Measurements from ENCODE around the gene E2F7.
"Not testable (repeated sequence)": the region's sequence is repeated elsewhere in the genome, so short reads cannot be mapped to it uniquely, and the experiment has no call there.

Gene E2F7

DNA sequence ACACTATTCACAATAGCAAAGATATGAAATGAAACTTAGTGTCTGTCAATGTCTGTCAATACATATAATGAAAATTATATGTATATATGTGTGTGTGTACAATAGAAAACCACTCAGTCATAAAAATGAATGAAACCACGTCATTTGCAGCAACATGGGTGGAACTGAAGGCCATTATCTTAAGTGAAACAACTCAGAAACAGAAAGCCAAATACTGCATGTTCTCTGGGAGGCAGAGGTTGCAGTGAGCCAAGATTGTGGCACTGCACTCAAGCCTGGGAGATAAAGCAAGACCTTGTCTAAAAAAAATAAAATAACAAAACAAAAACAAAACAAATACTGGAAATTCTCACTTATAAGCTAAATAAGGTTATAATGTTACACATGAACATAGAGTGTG lies 16.7 kb upstream of the E2F7 start:
- DNase-seq (ENCODE audit: low spot score in 2 of 2): no peak
- Mint-ChIP-seq H3K27ac (no peak overlapping the region), H3K4me1 (no peaks in the 10 kb centered on the region), H3K4me3 (no peak overlapping the region), H3K9me3 (peaks cover 3% of the 10 kb centered on the region), H3K36me3 (no peaks in the 10 kb centered on the region), H3K27me3 (peaks cover 10% of the 10 kb centered on the region)
- no peak for ATAC-seq (ENCODE audit: low read depth)

DNA sequence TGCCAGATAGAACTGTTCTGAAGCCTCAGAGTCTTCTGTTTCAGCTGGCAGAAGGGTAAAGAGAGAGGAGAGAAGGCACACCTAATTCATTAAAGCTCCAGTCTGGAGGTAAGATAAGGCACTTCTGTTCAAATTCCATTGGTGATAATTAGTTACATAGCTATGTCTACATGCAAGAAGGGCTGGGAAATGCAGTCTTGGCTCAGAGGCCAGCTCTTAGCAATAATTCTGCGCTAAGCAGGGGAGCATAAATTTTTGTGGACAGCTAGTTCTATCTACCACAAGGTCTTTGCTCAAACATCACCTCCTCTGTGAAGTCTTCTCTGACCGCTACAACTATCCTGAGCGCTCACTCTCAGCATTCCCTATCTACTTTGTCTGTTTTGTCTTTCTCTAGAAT lies 14.3 kb upstream of the E2F7 start:
- no peak for ATAC-seq (ENCODE audit: low read depth)
- H3K4me3 Mint-ChIP-seq: no peak overlapping the region
- no peak overlapping the region for H3K27ac Mint-ChIP-seq
- H3K4me1 Mint-ChIP-seq: no peaks in the 10 kb centered on the region
- H3K36me3 Mint-ChIP-seq: no peaks in the 10 kb centered on the region
- H3K9me3 Mint-ChIP-seq: peaks cover 2% of the 10 kb centered on the region
- peaks cover 17% of the 10 kb centered on the region for H3K27me3 Mint-ChIP-seq
- no peak for DNase-seq (ENCODE audit: low spot score in 2 of 2)

DNA sequence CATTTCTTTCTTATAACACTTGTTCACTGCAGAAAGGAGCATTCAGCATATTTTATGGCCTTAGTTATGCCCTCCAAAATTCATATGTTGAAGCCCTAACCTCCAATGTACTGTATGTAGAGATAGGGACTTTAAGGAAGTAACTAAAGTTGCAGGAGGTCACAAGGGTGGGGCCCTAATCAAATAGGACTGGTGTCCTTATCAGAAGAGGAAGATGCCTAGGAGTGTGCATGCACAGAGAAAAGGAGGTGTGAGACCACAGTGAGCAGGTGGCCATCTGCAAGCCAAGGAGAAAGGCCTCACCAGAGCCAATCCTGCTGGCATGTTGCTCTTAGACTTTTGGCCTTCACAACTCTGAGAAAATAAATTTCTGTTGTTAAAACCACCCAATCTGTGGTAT lies 12.9 kb upstream of the E2F7 start:
- ATAC-seq (ENCODE audit: low read depth) (no peak), DNase-seq (ENCODE audit: low spot score in 2 of 2) (no peak)
- H3K4me1 Mint-ChIP-seq: no peaks in the 10 kb centered on the region
- H3K36me3 Mint-ChIP-seq: no peaks in the 10 kb centered on the region
- no peak overlapping the region for H3K4me3 Mint-ChIP-seq
- H3K27ac Mint-ChIP-seq: no peak overlapping the region
- H3K9me3 Mint-ChIP-seq: peaks cover 2% of the 10 kb centered on the region
- H3K27me3 Mint-ChIP-seq: peaks cover 17% of the 10 kb centered on the region

DNA sequence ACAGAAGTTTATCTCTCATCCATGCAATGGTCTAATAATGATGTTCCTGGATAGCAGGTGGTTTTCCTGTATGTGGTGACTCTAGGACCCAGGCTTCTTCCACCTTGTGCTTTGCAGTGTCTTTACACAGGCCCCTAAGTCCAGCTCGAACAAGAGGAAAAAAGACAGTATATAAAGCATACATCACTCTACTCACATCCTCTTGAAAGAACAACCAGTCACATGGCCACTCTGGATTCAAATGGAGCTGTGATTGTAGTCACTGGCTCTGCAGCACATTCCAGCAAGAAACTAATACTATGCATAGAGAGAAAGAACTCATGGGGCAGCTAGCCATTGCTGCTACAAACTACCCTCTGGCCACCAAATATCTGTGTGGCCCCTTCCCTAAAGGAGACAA lies 11.5 kb upstream of the E2F7 start:
- Mint-ChIP-seq H3K4me3 (no peak overlapping the region), H3K9me3 (peaks cover 2% of the 10 kb centered on the region), H3K27me3 (peaks cover 17% of the 10 kb centered on the region), H3K36me3 (no peaks in the 10 kb centered on the region), H3K4me1 (no peaks in the 10 kb centered on the region), H3K27ac (no peak overlapping the region)
- DNase-seq (ENCODE audit: low spot score in 2 of 2) (no peak), ATAC-seq (ENCODE audit: low read depth) (no peak)

DNA sequence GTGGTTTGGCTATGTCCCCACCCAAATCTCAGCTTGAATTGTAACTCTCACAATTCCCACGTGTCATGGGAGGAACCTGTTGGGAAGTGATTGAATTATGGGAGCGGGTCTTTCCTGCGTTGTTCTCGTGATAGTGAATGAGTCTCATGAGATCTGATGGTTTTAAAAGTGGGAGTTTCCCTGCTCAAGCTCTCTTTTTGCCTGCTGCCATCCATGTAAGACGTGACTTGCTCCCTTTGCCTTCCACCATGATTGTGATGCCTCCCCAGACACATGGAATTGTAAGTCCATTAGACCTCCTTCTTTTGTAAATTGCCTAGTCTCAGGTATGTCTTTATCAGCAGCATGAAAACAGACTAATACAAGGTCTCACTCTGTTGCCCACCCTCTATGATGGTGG lies 8.5 kb upstream of the E2F7 start:
- not testable (repeated sequence) for H3K9me3 Mint-ChIP-seq; H3K27ac Mint-ChIP-seq; H3K4me3 Mint-ChIP-seq; ATAC-seq (ENCODE audit: low read depth); H3K4me1 Mint-ChIP-seq; H3K36me3 Mint-ChIP-seq; DNase-seq (ENCODE audit: low spot score in 2 of 2)
- peaks cover 10% of the 10 kb centered on the region for H3K27me3 Mint-ChIP-seq

DNA sequence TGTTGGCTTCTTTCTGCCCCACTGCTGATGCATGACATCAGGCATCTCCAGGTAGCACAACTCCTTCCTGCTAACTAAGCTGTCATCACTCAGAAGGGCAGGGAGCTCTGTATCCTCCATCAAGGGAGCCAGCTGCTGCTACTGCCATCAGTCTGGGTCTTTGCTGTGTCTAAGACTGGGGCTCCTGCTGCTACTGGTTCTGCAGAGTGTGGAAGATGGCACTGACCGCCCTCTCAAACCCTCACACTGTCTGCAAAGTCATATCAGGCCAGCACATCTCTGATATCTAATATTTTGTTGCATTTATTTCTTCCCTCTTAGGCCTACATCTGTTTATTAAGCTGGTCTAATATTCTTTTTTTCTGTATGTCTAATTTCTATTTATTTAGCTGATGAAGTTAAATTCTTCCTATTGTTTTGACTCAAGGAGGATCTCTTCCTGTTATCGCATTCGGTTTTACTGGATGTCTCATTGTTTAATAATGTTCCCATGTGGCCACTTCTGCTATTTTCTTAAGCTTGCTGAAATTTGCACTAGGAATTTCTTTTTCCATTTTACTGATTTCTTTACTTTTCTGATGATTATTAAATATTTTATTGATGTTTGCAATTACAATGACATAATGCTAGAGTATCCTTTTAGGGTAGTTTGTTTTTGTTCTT lies 7.6 kb upstream of the E2F7 start:
- Mint-ChIP-seq H3K4me1 (no peaks in the 10 kb centered on the region), H3K27me3 (peaks cover 8% of the 10 kb centered on the region), H3K27ac (no peak overlapping the region), H3K36me3 (no peaks in the 10 kb centered on the region), H3K9me3 (no peaks in the 10 kb centered on the region), H3K4me3 (no peak overlapping the region)
- DNase-seq (ENCODE audit: low spot score in 2 of 2) (no peak), ATAC-seq (ENCODE audit: low read depth) (no peak)

DNA sequence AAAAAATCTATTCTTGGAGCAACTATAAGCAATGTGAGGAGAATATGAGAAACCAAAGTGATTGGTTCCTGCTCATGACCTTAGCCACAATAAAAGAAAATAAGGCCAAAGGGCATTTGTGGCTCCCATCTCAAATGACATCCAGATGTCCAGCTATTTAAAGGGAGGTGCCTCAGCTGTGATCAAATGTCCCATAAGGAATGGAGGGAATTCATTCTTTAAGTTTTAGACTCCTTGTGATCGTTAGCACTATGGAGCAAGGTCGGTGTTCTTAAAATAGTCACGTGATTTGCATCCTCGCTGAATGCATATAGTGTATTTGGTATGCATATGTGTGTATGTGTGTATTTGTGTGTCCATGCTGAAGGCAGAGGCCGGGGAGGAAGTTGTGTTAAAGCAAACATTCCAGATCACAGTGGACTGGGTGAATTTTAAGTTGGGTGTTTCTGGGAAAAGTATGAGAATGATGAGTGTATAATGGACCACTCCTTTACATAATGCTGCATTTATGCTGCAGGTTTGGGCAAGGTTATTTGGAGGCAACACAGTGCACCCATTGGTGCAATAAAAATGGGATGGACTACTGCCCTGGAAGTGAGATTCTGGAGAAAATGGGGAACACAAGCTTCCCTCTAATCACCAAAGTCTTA lies 5.6 kb upstream of the E2F7 start:
- no peaks in the 10 kb centered on the region for H3K4me1 Mint-ChIP-seq
- ATAC-seq (ENCODE audit: low read depth) (no peak), DNase-seq (ENCODE audit: low spot score in 2 of 2) (no peak)
- no peaks in the 10 kb centered on the region for H3K27me3 Mint-ChIP-seq
- no peaks in the 10 kb centered on the region for H3K9me3 Mint-ChIP-seq
- H3K4me3 Mint-ChIP-seq: no peak overlapping the region
- H3K36me3 Mint-ChIP-seq: no peaks in the 10 kb centered on the region
- no peak overlapping the region for H3K27ac Mint-ChIP-seq

DNA sequence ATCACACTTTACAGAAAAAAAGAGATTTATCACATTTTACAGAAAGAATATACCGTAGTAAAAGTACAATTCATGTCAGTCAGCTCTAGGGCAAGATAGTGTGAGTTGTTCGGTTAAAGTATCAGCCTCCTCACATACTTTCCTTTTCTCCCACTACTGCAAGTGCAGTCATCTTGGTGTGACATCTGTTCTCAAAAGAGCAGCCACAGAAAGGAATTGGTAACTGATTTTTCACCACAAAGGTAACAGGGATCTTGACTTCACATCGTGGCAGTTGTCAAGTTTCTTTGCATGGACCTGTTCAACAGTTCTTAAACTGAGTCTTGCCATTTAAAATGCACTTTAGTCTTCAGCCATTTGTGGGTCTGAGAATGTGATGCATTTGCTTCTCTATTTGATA lies 5.0 kb upstream of the E2F7 start:
- no peak overlapping the region for H3K4me3 Mint-ChIP-seq
- H3K36me3 Mint-ChIP-seq: no peaks in the 10 kb centered on the region
- H3K9me3 Mint-ChIP-seq: no peaks in the 10 kb centered on the region

DNA sequence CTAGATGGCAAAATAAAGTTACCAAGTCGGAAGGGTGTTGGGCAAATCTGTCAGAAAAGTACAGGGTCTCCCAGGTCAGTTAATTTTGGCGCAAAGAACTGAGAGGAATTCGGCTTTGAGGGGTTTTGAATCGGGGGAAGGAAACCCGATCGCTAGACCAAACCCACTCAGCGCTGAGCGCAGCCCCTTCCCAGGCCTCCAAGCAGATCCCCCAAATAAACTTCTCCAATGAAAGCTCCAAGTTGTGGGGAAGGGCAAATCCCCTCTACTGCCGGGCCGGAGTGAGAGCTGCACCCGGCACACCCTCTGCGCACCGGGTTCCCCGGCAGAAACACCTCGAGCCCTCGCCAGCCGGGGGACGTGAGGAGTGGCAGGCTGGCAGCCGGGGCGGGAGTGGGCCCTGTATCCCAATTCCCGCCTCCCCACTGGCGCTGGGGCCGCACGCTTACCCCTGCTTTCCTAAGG lies 441 bp downstream of the E2F7 start:
- DNase-seq (ENCODE audit: low spot score in 2 of 2) (peak in 1 of 2 donors; percentile 17), ATAC-seq (ENCODE audit: low read depth) (peak; percentile 26)
- peaks cover 15% of the 10 kb centered on the region for H3K27me3 Mint-ChIP-seq
- H3K36me3 Mint-ChIP-seq: no peaks in the 10 kb centered on the region
- H3K4me3 Mint-ChIP-seq: peak overlapping the region; percentile 79
- H3K9me3 Mint-ChIP-seq: no peaks in the 10 kb centered on the region
- H3K27ac Mint-ChIP-seq: no peak overlapping the region
- H3K4me1 Mint-ChIP-seq: peaks cover 27% of the 10 kb centered on the region

More for the DNA sequence above, 5.0 kb upstream of the E2F7 start:
- DNase-seq (ENCODE audit: low spot score in 2 of 2) (no peak), ATAC-seq (ENCODE audit: low read depth) (no peak)
- H3K4me1 Mint-ChIP-seq: no peaks in the 10 kb centered on the region
- no peak overlapping the region for H3K27ac Mint-ChIP-seq
- no peaks in the 10 kb centered on the region for H3K27me3 Mint-ChIP-seq

DNA sequence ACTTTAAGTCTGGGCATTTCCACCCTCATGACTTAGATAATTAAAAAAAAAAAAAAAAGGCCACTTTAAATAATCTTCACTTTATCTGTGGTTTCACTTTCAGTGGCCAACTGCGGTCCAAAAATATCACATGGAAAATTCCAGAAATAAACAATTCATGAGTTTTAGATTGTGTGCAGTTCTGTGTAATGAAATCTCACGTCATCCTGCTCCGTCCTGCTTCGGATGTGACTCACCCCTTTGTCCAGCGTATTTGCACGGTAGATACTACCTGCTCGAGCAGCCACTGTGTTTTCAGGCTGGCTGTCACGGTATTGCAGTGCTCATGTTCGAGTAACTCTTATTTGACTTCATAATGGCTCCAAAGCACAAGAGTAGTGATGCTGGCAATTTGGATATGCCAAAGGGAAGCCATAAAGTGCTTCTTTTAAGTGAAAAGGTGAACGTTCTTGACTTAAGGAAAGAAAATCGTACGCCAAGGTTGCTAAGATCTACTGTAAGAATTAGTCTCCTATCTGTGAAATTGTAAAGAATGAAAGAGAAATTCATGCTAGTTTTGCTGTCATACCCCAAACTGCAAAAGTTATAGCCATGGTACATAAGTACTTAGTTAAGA lies 2.4 kb downstream of the E2F7 start:
- Mint-ChIP-seq H3K4me1 (peaks cover 28% of the 10 kb centered on the region), H3K27ac (no peak overlapping the region), H3K9me3 (no peaks in the 10 kb centered on the region), H3K36me3 (no peaks in the 10 kb centered on the region), H3K4me3 (peak overlapping the region; percentile 81), H3K27me3 (peaks cover 15% of the 10 kb centered on the region)
- ATAC-seq (ENCODE audit: low read depth): no peak
- DNase-seq (ENCODE audit: low spot score in 2 of 2): peak in 1 of 2 donors; percentile 14

DNA sequence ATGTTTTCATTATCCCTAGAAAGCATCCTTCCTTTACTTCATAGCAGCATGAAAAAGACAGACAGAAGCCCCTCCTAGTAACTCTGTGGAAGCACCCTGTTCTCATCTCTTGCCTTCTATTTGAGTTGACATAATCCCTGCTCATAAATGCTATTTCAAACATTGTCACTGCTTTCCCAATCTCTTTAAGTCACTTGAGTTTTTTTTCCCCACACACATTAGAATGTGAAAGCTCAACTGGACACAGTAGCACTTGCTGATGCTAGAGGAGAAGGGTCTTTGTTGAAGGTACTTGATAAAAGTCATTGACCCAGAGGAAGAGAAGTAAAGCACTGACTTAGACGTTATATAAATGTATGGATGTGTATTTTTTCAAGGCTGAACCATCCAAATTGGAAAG lies 3.0 kb downstream of the E2F7 start:
- Mint-ChIP-seq H3K4me1 (peaks cover 28% of the 10 kb centered on the region), H3K27ac (no peak overlapping the region), H3K36me3 (no peaks in the 10 kb centered on the region), H3K9me3 (no peaks in the 10 kb centered on the region), H3K4me3 (peak overlapping the region; percentile 28), H3K27me3 (peaks cover 15% of the 10 kb centered on the region)
- DNase-seq (ENCODE audit: low spot score in 2 of 2) (no peak), ATAC-seq (ENCODE audit: low read depth) (no peak)

DNA sequence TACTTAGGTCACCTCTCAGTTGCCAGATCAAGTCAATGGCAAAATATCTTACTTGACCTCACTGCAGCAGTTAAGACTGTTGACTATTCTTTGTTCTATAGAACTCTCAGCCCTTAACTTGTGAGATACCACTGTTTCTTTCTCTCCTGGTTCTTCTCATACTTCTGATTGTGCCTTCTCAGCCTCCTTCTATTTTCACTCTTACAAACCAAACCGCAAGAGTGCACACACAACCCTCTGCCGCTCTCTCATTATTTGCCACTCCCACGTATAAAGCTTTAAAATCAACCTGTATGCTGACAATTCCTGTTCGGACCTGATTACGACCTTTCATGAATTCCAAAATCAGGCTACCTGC lies 4.5 kb downstream of the E2F7 start:
- no peak for DNase-seq (ENCODE audit: low spot score in 2 of 2)
- H3K27ac Mint-ChIP-seq: no peak overlapping the region
- ATAC-seq (ENCODE audit: low read depth): no peak
- peaks cover 15% of the 10 kb centered on the region for H3K27me3 Mint-ChIP-seq
- peaks cover 28% of the 10 kb centered on the region for H3K4me1 Mint-ChIP-seq
- no peaks in the 10 kb centered on the region for H3K9me3 Mint-ChIP-seq
- H3K4me3 Mint-ChIP-seq: no peak overlapping the region
- H3K36me3 Mint-ChIP-seq: no peaks in the 10 kb centered on the region

DNA sequence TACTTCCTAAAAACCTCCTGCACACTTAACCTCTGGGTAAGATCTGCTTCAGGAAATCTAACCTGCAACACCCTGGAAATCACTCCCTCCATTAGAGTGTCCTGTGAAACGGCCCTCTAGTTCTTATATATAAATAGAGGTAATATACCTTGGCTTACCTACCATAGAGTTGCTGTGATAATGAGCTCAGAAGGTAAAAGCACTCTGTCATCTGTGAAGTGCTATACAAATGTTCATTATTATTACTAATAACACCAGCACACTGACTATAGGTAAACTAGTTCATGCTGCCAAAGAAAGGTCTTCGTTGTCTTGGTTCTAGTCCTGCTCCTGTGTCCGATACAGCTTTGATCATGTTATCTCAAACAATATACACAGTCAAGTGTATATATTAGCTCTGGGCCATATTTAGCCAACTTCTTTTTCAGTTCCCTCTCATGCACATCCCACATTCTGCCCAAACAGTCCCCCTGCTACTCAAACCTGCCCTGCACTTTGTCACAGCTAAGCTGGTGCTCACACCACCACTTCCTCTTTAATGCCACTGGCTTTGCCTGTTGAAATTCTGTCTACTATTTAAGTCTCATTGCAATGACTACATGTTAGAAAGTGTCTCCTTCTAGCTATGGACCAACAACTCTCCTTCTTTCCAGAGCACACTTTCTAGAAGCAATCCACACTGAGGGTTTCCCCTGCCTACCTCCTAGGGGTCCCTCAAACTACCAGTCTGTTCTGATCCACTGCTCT lies 5.1 kb downstream of the E2F7 start:
- DNase-seq (ENCODE audit: low spot score in 2 of 2): peak in 1 of 2 donors; percentile 34
- peaks cover 15% of the 10 kb centered on the region for H3K27me3 Mint-ChIP-seq
- no peaks in the 10 kb centered on the region for H3K36me3 Mint-ChIP-seq
- H3K9me3 Mint-ChIP-seq: no peaks in the 10 kb centered on the region
- no peak overlapping the region for H3K27ac Mint-ChIP-seq
- peak overlapping the region; percentile 0 for H3K4me3 Mint-ChIP-seq
- H3K4me1 Mint-ChIP-seq: peaks cover 28% of the 10 kb centered on the region
- ATAC-seq (ENCODE audit: low read depth): peak; percentile 82

DNA sequence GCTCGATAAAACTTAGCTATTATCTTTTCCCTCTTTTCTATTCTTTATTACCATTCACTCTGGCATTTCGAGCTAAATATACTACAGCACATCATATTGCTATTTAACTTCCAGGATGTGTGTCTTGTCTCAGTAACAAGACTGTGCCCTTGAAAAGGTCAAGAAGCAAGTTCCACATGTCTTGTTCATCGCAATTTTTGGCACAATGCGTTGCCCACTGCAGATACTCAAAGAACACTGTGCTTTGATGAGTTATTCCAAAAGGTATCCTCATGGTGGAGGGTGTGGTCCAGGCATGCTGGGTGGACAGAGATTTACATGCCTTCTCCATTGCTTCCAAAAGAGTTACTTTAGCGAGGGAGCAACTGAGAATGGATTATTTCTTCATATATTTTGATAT lies 6.6 kb downstream of the E2F7 start:
- H3K27ac Mint-ChIP-seq: no peak overlapping the region
- peaks cover 13% of the 10 kb centered on the region for H3K27me3 Mint-ChIP-seq
- peaks cover 25% of the 10 kb centered on the region for H3K4me1 Mint-ChIP-seq
- H3K36me3 Mint-ChIP-seq: no peaks in the 10 kb centered on the region
- no peaks in the 10 kb centered on the region for H3K9me3 Mint-ChIP-seq
- ATAC-seq (ENCODE audit: low read depth): no peak
- H3K4me3 Mint-ChIP-seq: no peak overlapping the region
- DNase-seq (ENCODE audit: low spot score in 2 of 2): no peak

All from memory B cell (primary cell).